Loucy (cell line): ENCODE measurements around the gene LATS2.

Experiments used
- H2AFZ ChIP-seq: fragments of 200-600 bp; sonication (generic); 2 replicates; pipeline ENCODE4 v1.6.0; 2016; ENCODE audit warnings: antibody characterized with exemption, mild to moderate bottlenecking, low read length, moderate library complexity
- H3F3A ChIP-seq: fragments of 200-600 bp; 2 replicates; pipeline ENCODE4 v1.6.0; 2016; ENCODE audit warnings: antibody characterized with exemption, low read depth, mild to moderate bottlenecking
- H3K27me3 ChIP-seq: fragments of 200-600 bp; sonication (generic); 2 replicates; pipeline ENCODE4 v1.6.1; 2014; ENCODE audit warnings: low read length, mild to moderate bottlenecking; ENCODE audit not compliant: insufficient read depth, poor library complexity, severe bottlenecking
- H3K36me3 ChIP-seq: fragments of 200-600 bp; sonication (generic); 2 replicates; pipeline ENCODE4 v1.6.1; 2016; ENCODE audit warnings: low read length; ENCODE audit not compliant: insufficient read depth
- H3K4me1 ChIP-seq: fragments of 200-600 bp; sonication (generic); 2 replicates; pipeline ENCODE4 v1.5.1; 2014; ENCODE audit warnings: low read length, mild to moderate bottlenecking; ENCODE audit not compliant: insufficient read depth, poor library complexity, severe bottlenecking
- H3K4me2 ChIP-seq: fragments of 200-600 bp; sonication (generic); 2 replicates; pipeline ENCODE4 v1.6.0; 2014; ENCODE audit warnings: antibody characterized with exemption, low read length, low read depth, mild to moderate bottlenecking; ENCODE audit not compliant: poor library complexity, severe bottlenecking
- H3K4me3 ChIP-seq: fragments of 200-600 bp; sonication (generic); 2 replicates; pipeline ENCODE4 v1.5.1; 2014; ENCODE audit warnings: low read length, mild to moderate bottlenecking, mixed read lengths; ENCODE audit not compliant: poor library complexity, severe bottlenecking
- H3K79me2 ChIP-seq: fragments of 200-600 bp; sonication (generic); 2 replicates; pipeline ENCODE4 v1.6.1; 2014; ENCODE audit warnings: low read length; ENCODE audit not compliant: insufficient read depth
- H3K9ac ChIP-seq: fragments of 200-600 bp; sonication (generic); 2 replicates; pipeline ENCODE4 v1.6.0; 2014; ENCODE audit warnings: mild to moderate bottlenecking, low read depth, low read length, moderate library complexity; ENCODE audit not compliant: poor library complexity, severe bottlenecking
- H3K9me2 ChIP-seq: fragments of 200-600 bp; sonication (generic); replicated peaks from 2 replicates; pipeline ENCODE4 v1.6.1; 2016; ENCODE audit warnings: low read depth, low read length, mixed read lengths
- H3K9me3 ChIP-seq: fragments of 200-600 bp; sonication (generic); 2 replicates; pipeline ENCODE4 v1.6.1; 2014; ENCODE audit warnings: mild to moderate bottlenecking, antibody characterized with exemption, low read length, low read depth; ENCODE audit not compliant: insufficient read depth
- H4K20me1 ChIP-seq: fragments of 200-600 bp; sonication (generic); 2 replicates; pipeline ENCODE4 v1.6.0; 2014; ENCODE audit warnings: antibody characterized with exemption, low read length, mild to moderate bottlenecking; ENCODE audit not compliant: insufficient read depth, poor library complexity, severe bottlenecking
- CTCF ChIP-seq: fragments of 200-600 bp; sonication (generic); conservative IDR thresholded peaks from 2 replicates; pipeline ENCODE4 v1.5.1; 2014; ENCODE audit warnings: mild to moderate bottlenecking, antibody characterized with exemption, low read length
- EZH2phosphoT487 ChIP-seq: fragments of 200-600 bp; IDR thresholded peaks from 2 replicates; pipeline ENCODE4 v1.6.1; 2018; ENCODE audit warnings: antibody characterized with exemption, mild to moderate bottlenecking, moderate library complexity, borderline replicate concordance

Gene LATS2

GRCh38 chr13:20972731-20973130 is 88.7 kb downstream of the LATS2 start:
- Histone ChIP-seq H3K36me3 (no peaks in the 10 kb centered on the region), H3K4me2 (no peak overlapping the region), H3K79me2 (no peaks in the 10 kb centered on the region), H3K27me3 (no peaks in the 10 kb centered on the region), H3F3A (no peaks in the 10 kb centered on the region), H3K9me3 (no peaks in the 10 kb centered on the region), H3K9me2 (no peaks in the 10 kb centered on the region), H4K20me1 (no peaks in the 10 kb centered on the region), H3K9ac (no peak overlapping the region), H3K4me3 (no peak overlapping the region), H2AFZ (no peak overlapping the region), H3K4me1 (no peaks in the 10 kb centered on the region)
- TF ChIP-seq EZH2phosphoT487, result no peak
- TF ChIP-seq CTCF, result no peak

GRCh38 chr13:20969182-20969581 is 92.2 kb downstream of the LATS2 start:
- no peaks in the 10 kb centered on the region for H3K79me2 ChIP-seq
- no peaks in the 10 kb centered on the region for H3F3A ChIP-seq
- H3K4me2 ChIP-seq, result no peak overlapping the region
- no peaks in the 10 kb centered on the region for H3K36me3 ChIP-seq
- H3K9me3 ChIP-seq, result no peaks in the 10 kb centered on the region
- H3K4me3 ChIP-seq, result no peak overlapping the region
- H3K27me3 ChIP-seq, result no peaks in the 10 kb centered on the region
- 0 out of 2 replicates have a peak overlapping the region, but pooled peaks have one; percentile 20 for H2AFZ ChIP-seq
- no peak for TF ChIP-seq CTCF
- no peak for TF ChIP-seq EZH2phosphoT487
- no peaks in the 10 kb centered on the region for H3K9me2 ChIP-seq
- H3K4me1 ChIP-seq, result no peaks in the 10 kb centered on the region
- H3K9ac ChIP-seq, result no peak overlapping the region
- H4K20me1 ChIP-seq, result no peaks in the 10 kb centered on the region

GRCh38 chr13:20968745-20969144 is 92.6 kb downstream of the LATS2 start:
- Histone ChIP-seq H3K9ac (no peak overlapping the region), H2AFZ (0 out of 2 replicates have a peak overlapping the region, but pooled peaks have one; percentile 20), H3K4me1 (no peaks in the 10 kb centered on the region), H3F3A (no peaks in the 10 kb centered on the region), H3K9me2 (no peaks in the 10 kb centered on the region), H3K4me2 (no peak overlapping the region), H3K4me3 (no peak overlapping the region), H3K9me3 (no peaks in the 10 kb centered on the region), H3K36me3 (no peaks in the 10 kb centered on the region), H4K20me1 (no peaks in the 10 kb centered on the region), H3K27me3 (no peaks in the 10 kb centered on the region), H3K79me2 (no peaks in the 10 kb centered on the region)
- no peak for TF ChIP-seq CTCF
- TF ChIP-seq EZH2phosphoT487, result no peak
